ENCODE measurements around the gene N4BP2L1. TPM values are rescaled to one million over a fixed set of nuclear protein-coding genes. Genes with fewer than 3 reads are reported as not detected.

Gene N4BP2L1
- 1.9 and 2.1 TPM in 2 replicates for polyA plus RNA-seq (2013)

- Histone ChIP-seq H3K9me3 (ENCODE audit: insufficient read depth, low read depth, low read length) (peaks cover 2% of the 10 kb centered on the region), H3K4me3 (ENCODE audit: low read depth, low read length) (peak within 1 kb of the TSS; percentile 80), H3K79me2 (ENCODE audit: control insufficient read depth, insufficient read depth, low read length, poor library complexity) (no peaks in the 10 kb centered on the region), H3K9ac (ENCODE audit: low read length) (peak within 1 kb of the TSS; percentile 60), H3K36me3 (ENCODE audit: control insufficient read depth in 1 of 2, insufficient read depth in 2 of 2, low read length in 2 of 2) (peaks cover 0 to 2% of the 10 kb centered on the region in 2 experiments), H4K12ac (ENCODE audit: low read depth, low read length) (peak within 1 kb of the TSS; percentile 64), H2AFZ (ENCODE audit: insufficient read depth, low read length, poor library complexity) (peak within 1 kb of the TSS; percentile 88), H3K79me1 (ENCODE audit: low read length) (no peaks in the 10 kb centered on the region), H4K91ac (ENCODE audit: low read depth, low read length) (no peak within 1 kb of the TSS), H2AK5ac (ENCODE audit: low read length) (no peak within 1 kb of the TSS), H3K27ac (ENCODE audit: low read depth, low read length) (no peak within 1 kb of the TSS), H3K4me1 (ENCODE audit: control insufficient read depth in 1 of 2, insufficient read depth in 2 of 2, low read length in 2 of 2) (peaks cover 3% of the 10 kb centered on the region in 2 experiments), H3K4ac (ENCODE audit: low read depth, low read length) (no peak within 1 kb of the TSS), H2BK120ac (ENCODE audit: insufficient read depth, low read length, poor library complexity) (no peak within 1 kb of the TSS), H2BK12ac (ENCODE audit: low read length) (no peak within 1 kb of the TSS), H4K8ac (ENCODE audit: low read depth, low read length) (peak within 1 kb of the TSS; percentile 57), H3K14ac (ENCODE audit: low read length) (peak within 1 kb of the TSS; percentile 31), H2BK5ac (ENCODE audit: low read depth, low read length, poor library complexity) (no peak within 1 kb of the TSS), H3K23ac (ENCODE audit: low read length) (no peak within 1 kb of the TSS), H3K18ac (ENCODE audit: low read length) (no peak within 1 kb of the TSS), H3K4me2 (ENCODE audit: low read length) (peak within 1 kb of the TSS; percentile 100), H3K27me3 (ENCODE audit: insufficient read depth, low read length) (peaks cover 5% of the 10 kb centered on the region)
- no CpG with 5 or more reads among the region's 40 CpGs for WGBS (ENCODE audit: extremely low coverage, insufficient coverage, insufficient read length)
- peak; percentile 28 to 39 for DNase-seq
Measured at GRCh38 chr13:32427852-32428580, at the start of gene N4BP2L1. TSS of gene N4BP2L1 (minus strand) at chr13:32428130. CDS start at chr13:32428082, 48 bp downstream.

GRCh38 chr13:32476892-32477291, 49.0 kb upstream of the N4BP2L1 start:
- H3K4me1 ChIP-seq (ENCODE audit: control insufficient read depth in 1 of 2, insufficient read depth in 2 of 2, low read length in 2 of 2) = peaks cover 7 to 10% of the 10 kb centered on the region in 2 experiments
- H2BK12ac ChIP-seq (ENCODE audit: low read length) = peak overlapping the region; percentile 68
- no peak overlapping the region for H3K4me2 ChIP-seq (ENCODE audit: low read length)
- no peak overlapping the region for H3K23ac ChIP-seq (ENCODE audit: low read length)
- peak overlapping the region; percentile 57 for H4K91ac ChIP-seq (ENCODE audit: low read depth, low read length)
- H4K8ac ChIP-seq (ENCODE audit: low read depth, low read length) = no peak overlapping the region
- H3K9me3 ChIP-seq (ENCODE audit: insufficient read depth, low read depth, low read length) = no peaks in the 10 kb centered on the region
- H3K27me3 ChIP-seq (ENCODE audit: insufficient read depth, low read length) = no peaks in the 10 kb centered on the region
- H4K12ac ChIP-seq (ENCODE audit: low read depth, low read length) = no peak overlapping the region
- no peak for DNase-seq
- no peaks in the 10 kb centered on the region for H3K36me3 ChIP-seq (ENCODE audit: control insufficient read depth in 1 of 2, insufficient read depth in 2 of 2, low read length in 2 of 2)
- H3K4ac ChIP-seq (ENCODE audit: low read depth, low read length) = no peak overlapping the region
- no peak overlapping the region for H3K27ac ChIP-seq (ENCODE audit: low read depth, low read length)
- peak overlapping the region; percentile 42 for H2BK5ac ChIP-seq (ENCODE audit: low read depth, low read length, poor library complexity)
- H3K79me1 ChIP-seq (ENCODE audit: low read length) = peaks cover 8% of the 10 kb centered on the region
- peak overlapping the region; percentile 24 for H2BK120ac ChIP-seq (ENCODE audit: insufficient read depth, low read length, poor library complexity)
- H2AK5ac ChIP-seq (ENCODE audit: low read length) = peak overlapping the region; percentile 79
- H3K9ac ChIP-seq (ENCODE audit: low read length) = peak overlapping the region; percentile 56
- H2AFZ ChIP-seq (ENCODE audit: insufficient read depth, low read length, poor library complexity) = no peak overlapping the region
- peak overlapping the region; percentile 5 for H3K14ac ChIP-seq (ENCODE audit: low read length)
- H3K4me3 ChIP-seq (ENCODE audit: low read depth, low read length) = no peak overlapping the region
- H3K79me2 ChIP-seq (ENCODE audit: control insufficient read depth, insufficient read depth, low read length, poor library complexity) = no peaks in the 10 kb centered on the region
- no CpG with 5 or more reads among the region's 5 CpGs for WGBS (ENCODE audit: extremely low coverage, insufficient coverage, insufficient read length)
- H3K18ac ChIP-seq (ENCODE audit: low read length) = no peak overlapping the region

- H2BK12ac ChIP-seq (ENCODE audit: low read length) = no peak overlapping the region
- H3K27me3 ChIP-seq (ENCODE audit: insufficient read depth, low read length) = no peaks in the 10 kb centered on the region
- no peak overlapping the region for H2BK120ac ChIP-seq (ENCODE audit: insufficient read depth, low read length, poor library complexity)
- H3K18ac ChIP-seq (ENCODE audit: low read length) = no peak overlapping the region
- no peak overlapping the region for H3K4me3 ChIP-seq (ENCODE audit: low read depth, low read length)
- H3K9ac ChIP-seq (ENCODE audit: low read length) = no peak overlapping the region
- H3K4me2 ChIP-seq (ENCODE audit: low read length) = peak overlapping the region; percentile 38
- no peak overlapping the region for H3K4ac ChIP-seq (ENCODE audit: low read depth, low read length)
- H3K14ac ChIP-seq (ENCODE audit: low read length) = no peak overlapping the region
- peak; percentile 30 to 77 for DNase-seq
- H3K23ac ChIP-seq (ENCODE audit: low read length) = no peak overlapping the region
- no peak overlapping the region for H2BK5ac ChIP-seq (ENCODE audit: low read depth, low read length, poor library complexity)
- H2AK5ac ChIP-seq (ENCODE audit: low read length) = no peak overlapping the region
- H4K91ac ChIP-seq (ENCODE audit: low read depth, low read length) = no peak overlapping the region
- peak overlapping the region; percentile 79 for H3K27ac ChIP-seq (ENCODE audit: low read depth, low read length)
- WGBS (ENCODE audit: extremely low coverage, insufficient coverage, insufficient read length) = no CpG with 5 or more reads among the region's 2 CpGs
- H3K79me2 ChIP-seq (ENCODE audit: control insufficient read depth, insufficient read depth, low read length, poor library complexity) = no peaks in the 10 kb centered on the region
- H2AFZ ChIP-seq (ENCODE audit: insufficient read depth, low read length, poor library complexity) = no peak overlapping the region
- peaks cover 0 to 3% of the 10 kb centered on the region in 2 experiments for H3K36me3 ChIP-seq (ENCODE audit: control insufficient read depth in 1 of 2, insufficient read depth in 2 of 2, low read length in 2 of 2)
- peaks cover 8% of the 10 kb centered on the region for H3K79me1 ChIP-seq (ENCODE audit: low read length)
- peaks cover 7 to 10% of the 10 kb centered on the region in 2 experiments for H3K4me1 ChIP-seq (ENCODE audit: control insufficient read depth in 1 of 2, insufficient read depth in 2 of 2, low read length in 2 of 2)
- H4K8ac ChIP-seq (ENCODE audit: low read depth, low read length) = no peak overlapping the region
- H4K12ac ChIP-seq (ENCODE audit: low read depth, low read length) = no peak overlapping the region
- H3K9me3 ChIP-seq (ENCODE audit: insufficient read depth, low read depth, low read length) = no peaks in the 10 kb centered on the region
Measured at GRCh38 chr13:32476021-32476731, 48.2 kb upstream of the N4BP2L1 start.

- no peak overlapping the region for H3K4ac ChIP-seq (ENCODE audit: low read depth, low read length)
- H3K79me2 ChIP-seq (ENCODE audit: control insufficient read depth, insufficient read depth, low read length, poor library complexity) = no peaks in the 10 kb centered on the region
- no peak overlapping the region for H2AFZ ChIP-seq (ENCODE audit: insufficient read depth, low read length, poor library complexity)
- peaks cover 0 to 9% of the 10 kb centered on the region in 2 experiments for H3K36me3 ChIP-seq (ENCODE audit: control insufficient read depth in 1 of 2, insufficient read depth in 2 of 2, low read length in 2 of 2)
- H2BK5ac ChIP-seq (ENCODE audit: low read depth, low read length, poor library complexity) = peak overlapping the region; percentile 27
- no peak overlapping the region for H3K18ac ChIP-seq (ENCODE audit: low read length)
- peaks cover 7 to 10% of the 10 kb centered on the region in 2 experiments for H3K4me1 ChIP-seq (ENCODE audit: control insufficient read depth in 1 of 2, insufficient read depth in 2 of 2, low read length in 2 of 2)
- H3K4me2 ChIP-seq (ENCODE audit: low read length) = no peak overlapping the region
- no peaks in the 10 kb centered on the region for H3K9me3 ChIP-seq (ENCODE audit: insufficient read depth, low read depth, low read length)
- no peak overlapping the region for H3K14ac ChIP-seq (ENCODE audit: low read length)
- no peaks in the 10 kb centered on the region for H3K27me3 ChIP-seq (ENCODE audit: insufficient read depth, low read length)
- H3K27ac ChIP-seq (ENCODE audit: low read depth, low read length) = peak overlapping the region; percentile 10
- peak overlapping the region; percentile 35 for H4K91ac ChIP-seq (ENCODE audit: low read depth, low read length)
- H2BK120ac ChIP-seq (ENCODE audit: insufficient read depth, low read length, poor library complexity) = peak overlapping the region; percentile 75
- peak overlapping the region; percentile 65 for H2BK12ac ChIP-seq (ENCODE audit: low read length)
- H3K9ac ChIP-seq (ENCODE audit: low read length) = no peak overlapping the region
- H3K23ac ChIP-seq (ENCODE audit: low read length) = no peak overlapping the region
- H3K79me1 ChIP-seq (ENCODE audit: low read length) = peaks cover 8% of the 10 kb centered on the region
- H4K8ac ChIP-seq (ENCODE audit: low read depth, low read length) = no peak overlapping the region
- H2AK5ac ChIP-seq (ENCODE audit: low read length) = no peak overlapping the region
- H3K4me3 ChIP-seq (ENCODE audit: low read depth, low read length) = no peak overlapping the region
- WGBS (ENCODE audit: extremely low coverage, insufficient coverage, insufficient read length) = no CpG with 5 or more reads among the region's 10 CpGs
- peak in 1 of 2 donors; percentile 40 for DNase-seq
- H4K12ac ChIP-seq (ENCODE audit: low read depth, low read length) = peak overlapping the region; percentile 36
Measured at GRCh38 chr13:32474999-32475792, 47.3 kb upstream of the N4BP2L1 start.
